ENCODE results near the gene PSMD10. TPM values are rescaled to one million over a fixed set of nuclear protein-coding genes. Genes with fewer than 3 reads are reported as not detected.

PSMD10 gene
- polyA plus RNA-seq, 1 donor from 2014 or later: 209 TPM

GRCh38 chrX:108053218-108053617, 38.1 kb downstream of the PSMD10 start:
- Histone ChIP-seq H2AFZ (ENCODE audit: low read depth, low read length) (no peak overlapping the region), H3K27me3 (ENCODE audit: insufficient read depth, low read depth, low read length) (no peaks in the 10 kb centered on the region), H3K9ac (ENCODE audit: low read length) (no peak overlapping the region)

GRCh38 chrX:108049649-108050048, 41.7 kb downstream of the PSMD10 start:
- Histone ChIP-seq H3K27ac (ENCODE audit: low read length) (no peak overlapping the region), H3F3A (ENCODE audit: insufficient read depth, low read length, poor library complexity, severe bottlenecking) (no peaks in the 10 kb centered on the region), H3K4me2 (ENCODE audit: low read length) (no peak overlapping the region), H3K4me3 (ENCODE audit: low read length) (no peak overlapping the region), H3K36me3 (ENCODE audit: insufficient read depth, low read length) (no peaks in the 10 kb centered on the region), H3K9ac (ENCODE audit: low read length) (no peak overlapping the region), H4K20me1 (ENCODE audit: insufficient read depth) (no peaks in the 10 kb centered on the region), H3K79me2 (replicated peaks; ENCODE audit: insufficient read depth, low read length) (no peaks in the 10 kb centered on the region), H2AFZ (ENCODE audit: low read depth, low read length) (no peak overlapping the region), H3K9me2 (ENCODE audit: insufficient read depth, low read length) (no peaks in the 10 kb centered on the region), H3K9me3 (ENCODE audit: low read length) (no peaks in the 10 kb centered on the region), H3K27me3 (ENCODE audit: insufficient read depth, low read depth, low read length) (no peaks in the 10 kb centered on the region)
- TF ChIP-seq CTCF (IDR thresholded peaks at IDR 0.05; ENCODE audit: poor library complexity, severe bottlenecking): no peak
- no peak for TF ChIP-seq EP300 (conservative IDR thresholded peaks at IDR 0.05; ENCODE audit: poor library complexity, severe bottlenecking)
- no peak for TF ChIP-seq MXI1 (conservative IDR thresholded peaks at IDR 0.05; ENCODE audit: poor library complexity, severe bottlenecking)
- no peak for TF ChIP-seq POLR2AphosphoS5 (IDR thresholded peaks at IDR 0.05)
- no peak for TF ChIP-seq SMC3 (conservative IDR thresholded peaks at IDR 0.05; ENCODE audit: poor library complexity)
- TF ChIP-seq TAF1 (IDR thresholded peaks at IDR 0.05; ENCODE audit: low read depth): no peak
- TF ChIP-seq EZH2 (IDR thresholded peaks at IDR 0.05; ENCODE audit: borderline replicate concordance, insufficient read depth, low read length, poor library complexity, severe bottlenecking): no peak
- no peak for TF ChIP-seq RAD21 (conservative IDR thresholded peaks at IDR 0.05)

More at GRCh38 chrX:108053218-108053617, 38.1 kb downstream of the PSMD10 start:
- Histone ChIP-seq H4K20me1 (ENCODE audit: insufficient read depth) (no peaks in the 10 kb centered on the region), H3K27ac (ENCODE audit: low read length) (no peak overlapping the region), H3K9me2 (ENCODE audit: insufficient read depth, low read length) (no peaks in the 10 kb centered on the region), H3F3A (ENCODE audit: insufficient read depth, low read length, poor library complexity, severe bottlenecking) (no peaks in the 10 kb centered on the region), H3K4me2 (ENCODE audit: low read length) (no peak overlapping the region), H3K36me3 (ENCODE audit: insufficient read depth, low read length) (no peaks in the 10 kb centered on the region), H3K79me2 (replicated peaks; ENCODE audit: insufficient read depth, low read length) (no peaks in the 10 kb centered on the region), H3K9me3 (ENCODE audit: low read length) (no peaks in the 10 kb centered on the region), H3K4me3 (ENCODE audit: low read length) (no peak overlapping the region)
- TF ChIP-seq TAF1 (IDR thresholded peaks at IDR 0.05; ENCODE audit: low read depth) (no peak), SMC3 (conservative IDR thresholded peaks at IDR 0.05; ENCODE audit: poor library complexity) (no peak), EZH2 (IDR thresholded peaks at IDR 0.05; ENCODE audit: borderline replicate concordance, insufficient read depth, low read length, poor library complexity, severe bottlenecking) (no peak), POLR2AphosphoS5 (IDR thresholded peaks at IDR 0.05) (no peak), REST (IDR thresholded peaks at IDR 0.05; ENCODE audit: borderline replicate concordance) (no peak), CTCF (IDR thresholded peaks at IDR 0.05; ENCODE audit: poor library complexity, severe bottlenecking) (no peak), EP300 (conservative IDR thresholded peaks at IDR 0.05; ENCODE audit: poor library complexity, severe bottlenecking) (no peak), MXI1 (conservative IDR thresholded peaks at IDR 0.05; ENCODE audit: poor library complexity, severe bottlenecking) (no peak), RAD21 (conservative IDR thresholded peaks at IDR 0.05) (no peak)
